Sigmoid colon (tissue), 4 donors: Measurements from ENCODE around the gene MTPN.

Experiments
- EP300 ChIP-seq, 4 donors: sonication (generic); formaldehyde crosslinking; IDR thresholded peaks; one replicate each; pipeline ENCODE4 v1.6.1; 2017; ENCODE audit warnings: antibody characterized with exemption in 4 of 4
- POLR2AphosphoS5 ChIP-seq, 4 donors: sonication (generic); formaldehyde crosslinking; IDR thresholded peaks; one replicate each; pipeline ENCODE4 v1.6.1; 2017; ENCODE audit warnings: antibody characterized with exemption in 4 of 4
- TF ChIP-seq, protein P1 (sequence below), 4 experiments: fragments of 450-650 bp in 3 of 4; fragments of 200-600 bp in 1 of 4; IDR thresholded peaks; one replicate each; pipeline ENCODE4 v1.5.1; 2016 to 2019; ENCODE audit warnings: antibody characterized with exemption in 4 of 4, mild to moderate bottlenecking in 3 of 4, moderate library complexity in 2 of 4

DNA sequence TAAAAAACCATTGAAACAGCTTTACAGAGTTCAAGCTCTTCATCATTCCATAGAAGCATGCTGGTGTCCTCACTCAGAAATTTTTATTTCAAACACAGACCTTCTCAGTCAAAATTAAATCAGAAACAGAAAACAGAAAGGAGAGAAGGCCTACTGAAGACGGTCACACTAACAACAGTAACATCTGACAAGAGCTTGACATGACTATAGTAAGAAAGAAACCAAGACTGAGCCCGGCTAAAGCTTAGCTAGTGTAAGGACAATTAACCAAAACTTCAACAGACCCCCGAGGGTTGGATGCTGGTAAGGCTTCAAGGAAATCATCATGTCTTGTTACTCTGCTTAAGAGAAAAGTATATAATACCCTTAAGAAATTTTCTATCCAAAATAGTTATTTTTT is 38.6 kb downstream of the MTPN start:
- TF ChIP-seq, protein P1, sequence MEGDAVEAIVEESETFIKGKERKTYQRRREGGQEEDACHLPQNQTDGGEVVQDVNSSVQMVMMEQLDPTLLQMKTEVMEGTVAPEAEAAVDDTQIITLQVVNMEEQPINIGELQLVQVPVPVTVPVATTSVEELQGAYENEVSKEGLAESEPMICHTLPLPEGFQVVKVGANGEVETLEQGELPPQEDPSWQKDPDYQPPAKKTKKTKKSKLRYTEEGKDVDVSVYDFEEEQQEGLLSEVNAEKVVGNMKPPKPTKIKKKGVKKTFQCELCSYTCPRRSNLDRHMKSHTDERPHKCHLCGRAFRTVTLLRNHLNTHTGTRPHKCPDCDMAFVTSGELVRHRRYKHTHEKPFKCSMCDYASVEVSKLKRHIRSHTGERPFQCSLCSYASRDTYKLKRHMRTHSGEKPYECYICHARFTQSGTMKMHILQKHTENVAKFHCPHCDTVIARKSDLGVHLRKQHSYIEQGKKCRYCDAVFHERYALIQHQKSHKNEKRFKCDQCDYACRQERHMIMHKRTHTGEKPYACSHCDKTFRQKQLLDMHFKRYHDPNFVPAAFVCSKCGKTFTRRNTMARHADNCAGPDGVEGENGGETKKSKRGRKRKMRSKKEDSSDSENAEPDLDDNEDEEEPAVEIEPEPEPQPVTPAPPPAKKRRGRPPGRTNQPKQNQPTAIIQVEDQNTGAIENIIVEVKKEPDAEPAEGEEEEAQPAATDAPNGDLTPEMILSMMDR (IDR thresholded peaks at IDR 0.05), result no peak
- TF ChIP-seq POLR2AphosphoS5 (IDR thresholded peaks at IDR 0.05) (no peak), EP300 (IDR thresholded peaks at IDR 0.05) (no peak)
